Tibial nerve (tissue), 4 donors: ENCODE results near the gene CFAP161. TPM values are rescaled to one million over a fixed set of nuclear protein-coding genes. Genes with fewer than 3 reads are reported as not detected.
"Not testable (repeated sequence)": the region's sequence is repeated elsewhere in the genome, so short reads cannot be mapped to it uniquely, and the experiment has no call there.

Source experiments
- DNase-seq, 2 donors: peaks; one replicate each; pipeline ENCODE4 v3.0.0-alpha.2; 2019; ENCODE audit warnings: low spot score in 2 of 2
- H3K27ac ChIP-seq, 4 donors: fragments of 200-600 bp; sonication (generic) in 3 of 4; one replicate each; pipeline ENCODE4 v1.5.1; 2017 to 2019; ENCODE audit warnings: mild to moderate bottlenecking in 1 of 4
- H3K27me3 ChIP-seq, 2 donors: fragments of 200-600 bp; sonication (generic) in 1 of 2; one replicate each; pipeline versions ENCODE4 v1.5.1 to v1.6.0; 2017 to 2019
- H3K36me3 ChIP-seq, 3 donors: fragments of 200-600 bp; sonication (generic); one replicate each; pipeline ENCODE4 v1.5.1; 2018 to 2019
- H3K4me1 ChIP-seq, 4 donors: fragments of 200-600 bp; sonication (generic) in 3 of 4; one replicate each; pipeline ENCODE4 v1.5.1; 2017 to 2019
- H3K4me3 ChIP-seq, 4 donors: fragments of 200-600 bp; sonication (generic) in 3 of 4; one replicate each; pipeline ENCODE4 v1.5.1; 2017 to 2019; ENCODE audit warnings: mild to moderate bottlenecking in 1 of 4, moderate library complexity in 1 of 4
- H3K9me3 ChIP-seq, 4 donors: fragments of 200-600 bp; sonication (generic) in 3 of 4; one replicate each; pipeline ENCODE4 v1.5.1; 2017 to 2019
- CTCF ChIP-seq, 5 experiments: fragments of 200-600 bp in 3 of 5; fragments of 450-650 bp in 2 of 5; sonication (generic) in 3 of 5; IDR thresholded peaks; one replicate each; pipeline ENCODE4 v1.5.1; 2016 to 2019; ENCODE audit warnings: antibody characterized with exemption in 5 of 5, mild to moderate bottlenecking in 3 of 5, moderate library complexity in 2 of 5
- EP300 ChIP-seq, 2 donors: sonication (generic); formaldehyde crosslinking; IDR thresholded peaks; one replicate each; pipeline ENCODE4 v1.6.1; 2017; ENCODE audit warnings: antibody characterized with exemption in 2 of 2, mild to moderate bottlenecking in 1 of 2
- POLR2A ChIP-seq, 2 donors: fragments of 450-650 bp; IDR thresholded peaks; one replicate each; pipeline ENCODE4 v1.6.1; 2017; ENCODE audit warnings: antibody characterized with exemption in 2 of 2, mild to moderate bottlenecking in 2 of 2, moderate library complexity in 2 of 2
- WGBS, 2 donors: methylation state at CpG; one replicate each; pipeline ENCODE4 v1.1.5; 2018; 5-methylcytosine and 5-hydroxymethylcytosine counted together
- total RNA-seq, 4 donors: library from RNA; depleted of rRNA; stranded (reverse); fragments of >200 nt; gene quantifications; one replicate each; pipeline ENCODE4 v1.1.0, GENCODE V29; 2016

Gene CFAP161
- total RNA-seq, 4 donors from 2014 or later, result 0.39 to 0.90 (median 0.63) TPM; not detected in 1

GRCh38 chr15:81118361-81118760 is 15.7 kb upstream of the CFAP161 start:
- H3K36me3 ChIP-seq, result no peaks in the 10 kb centered on the region
- H3K4me3 ChIP-seq, result peak overlapping the region in 1 of 4 donors; percentile 15
- peaks cover 3 to 53% of the 10 kb centered on the region in 2 donors for H3K27me3 ChIP-seq
- TF ChIP-seq POLR2A (IDR thresholded peaks at IDR 0.05) (no peak), EP300 (IDR thresholded peaks at IDR 0.05) (no peak), CTCF (IDR thresholded peaks at IDR 0.05) (no peak)
- no peak for DNase-seq
- H3K4me1 ChIP-seq, result peaks cover 0 to 3% (median 0%) of the 10 kb centered on the region in 4 donors
- 32 to 52% methylated on average over 35 to 39 of the region's 42 CpGs for WGBS, 2 donors
- no peaks in the 10 kb centered on the region for H3K9me3 ChIP-seq
- no peak overlapping the region for H3K27ac ChIP-seq

- H3K4me1 ChIP-seq, result peaks cover 0 to 3% (median 0%) of the 10 kb centered on the region in 4 donors
- no peak for DNase-seq
- H3K27me3 ChIP-seq, result peaks cover 3 to 59% of the 10 kb centered on the region in 2 donors
- no peak for TF ChIP-seq POLR2A (IDR thresholded peaks at IDR 0.05)
- TF ChIP-seq CTCF (IDR thresholded peaks at IDR 0.05), result no peak
- TF ChIP-seq EP300 (IDR thresholded peaks at IDR 0.05), result no peak
- H3K4me3 ChIP-seq, result no peak overlapping the region
- no peaks in the 10 kb centered on the region for H3K9me3 ChIP-seq
- no peak overlapping the region for H3K27ac ChIP-seq
- no peaks in the 10 kb centered on the region for H3K36me3 ChIP-seq
Measured at GRCh38 chr15:81120069-81120468, 14.0 kb upstream of the CFAP161 start.

- H3K4me1 ChIP-seq, result no peaks in the 10 kb centered on the region
- TF ChIP-seq CTCF (IDR thresholded peaks at IDR 0.05), result no peak
- TF ChIP-seq POLR2A (IDR thresholded peaks at IDR 0.05), result no peak
- no peak for TF ChIP-seq EP300 (IDR thresholded peaks at IDR 0.05)
- H3K36me3 ChIP-seq, result no peaks in the 10 kb centered on the region
- 63 to 66% methylated on average over 3 of the region's 3 CpGs for WGBS, 2 donors
- peaks cover 0 to 41% of the 10 kb centered on the region in 2 donors for H3K27me3 ChIP-seq
- no peak overlapping the region for H3K27ac ChIP-seq
- no peak for DNase-seq
- no peaks in the 10 kb centered on the region for H3K9me3 ChIP-seq
- H3K4me3 ChIP-seq, result no peak overlapping the region
Measured at GRCh38 chr15:81126892-81127291, 7.2 kb upstream of the CFAP161 start.

GRCh38 chr15:81141478-81141877 is 7.4 kb downstream of the CFAP161 start:
- H3K4me3 ChIP-seq, H3K27ac ChIP-seq, DNase-seq, H3K4me1 ChIP-seq, H3K36me3 ChIP-seq, H3K27me3 ChIP-seq, H3K9me3 ChIP-seq: not testable (repeated sequence)
- 82 to 86% methylated on average over 6 of the region's 6 CpGs for WGBS, 2 donors

- no peaks in the 10 kb centered on the region for H3K4me1 ChIP-seq
- H3K9me3 ChIP-seq, result no peaks in the 10 kb centered on the region
- DNase-seq, result no peak
- H3K36me3 ChIP-seq, result no peaks in the 10 kb centered on the region
- no peak overlapping the region for H3K27ac ChIP-seq
- TF ChIP-seq CTCF (IDR thresholded peaks at IDR 0.05), result no peak
- TF ChIP-seq POLR2A (IDR thresholded peaks at IDR 0.05), result no peak
- no peak for TF ChIP-seq EP300 (IDR thresholded peaks at IDR 0.05)
- H3K27me3 ChIP-seq, result no peaks in the 10 kb centered on the region
- 27 to 69% methylated on average over 1 of the region's 1 CpG for WGBS, 2 donors
- H3K4me3 ChIP-seq, result no peak overlapping the region
Measured at GRCh38 chr15:81146006-81146405, 11.9 kb downstream of the CFAP161 start.

GRCh38 chr15:81146466-81146865 is 12.4 kb downstream of the CFAP161 start:
- H3K36me3 ChIP-seq, result no peaks in the 10 kb centered on the region
- no peaks in the 10 kb centered on the region for H3K9me3 ChIP-seq
- TF ChIP-seq CTCF (IDR thresholded peaks at IDR 0.05) (no peak), EP300 (IDR thresholded peaks at IDR 0.05) (no peak), POLR2A (IDR thresholded peaks at IDR 0.05) (no peak)
- no peak for DNase-seq
- WGBS, 2 donors, result 53 to 69% methylated on average over 1 of the region's 1 CpG
- no peaks in the 10 kb centered on the region for H3K4me1 ChIP-seq
- no peak overlapping the region for H3K4me3 ChIP-seq
- no peak overlapping the region for H3K27ac ChIP-seq
- no peaks in the 10 kb centered on the region for H3K27me3 ChIP-seq
